Endodermal cell (in vitro differentiated cells): Measurements from ENCODE around the gene CIBAR2. TPM values are rescaled to one million over a fixed set of nuclear protein-coding genes. Genes with fewer than 3 reads are reported as not detected.

Experiments
- DNase-seq: peaks from one replicate; pipeline ENCODE4 v3.0.0-alpha.2; 2017
- H3K27ac ChIP-seq: 2 replicates; pipeline ENCODE4 v1.5.1; 2013; ENCODE audit warnings: mild to moderate bottlenecking, low read depth, low read length, moderate library complexity
- H3K27me3 ChIP-seq: 2 replicates; pipeline ENCODE4 v1.6.1; 2013; ENCODE audit warnings: mild to moderate bottlenecking, low read length, moderate library complexity; ENCODE audit not compliant: insufficient read depth, control insufficient read depth, poor library complexity, severe bottlenecking
- H3K36me3 ChIP-seq: 2 replicates; pipeline ENCODE4 v1.7.0; 2013; ENCODE audit warnings: mild to moderate bottlenecking, low read length, moderate library complexity; ENCODE audit not compliant: control insufficient read depth, insufficient read depth
- H3K4me1 ChIP-seq: one replicate; pipeline ENCODE4 v1.7.0; 2013; ENCODE audit warnings: low read length; ENCODE audit not compliant: control insufficient read depth, insufficient read depth
- H3K4me3 ChIP-seq: 2 replicates; pipeline ENCODE4 v1.5.1; 2013; ENCODE audit warnings: mild to moderate bottlenecking, low read length, moderate library complexity
- H3K9ac ChIP-seq: 2 replicates; pipeline ENCODE4 v1.6.1; 2013; ENCODE audit warnings: mild to moderate bottlenecking, low read length, moderate library complexity; ENCODE audit not compliant: poor library complexity, severe bottlenecking; ENCODE audit errors: extremely low read depth
- H3K9me3 ChIP-seq: 2 replicates; pipeline ENCODE4 v1.6.1; 2013; ENCODE audit warnings: mild to moderate bottlenecking, low read length, moderate library complexity; ENCODE audit not compliant: control insufficient read depth
- H3K27ac Mint-ChIP-seq: 2 replicates; pipeline ENCODE4 v1.8.0; 2020; ENCODE audit warnings: mixed read lengths
- H3K27me3 Mint-ChIP-seq: 2 replicates; pipeline ENCODE4 v1.8.0; 2021; ENCODE audit warnings: mild to moderate bottlenecking, mixed read lengths; ENCODE audit not compliant: insufficient read depth
- H3K36me3 Mint-ChIP-seq: 2 replicates; pipeline ENCODE4 v1.8.0; 2020; ENCODE audit warnings: low read depth, mixed read lengths
- H3K4me1 Mint-ChIP-seq: 2 replicates; pipeline ENCODE4 v1.8.0; 2020; ENCODE audit warnings: mixed read lengths
- H3K4me3 Mint-ChIP-seq: 2 replicates; pipeline ENCODE4 v1.8.0; 2020; ENCODE audit warnings: mild to moderate bottlenecking, moderate library complexity, mixed read lengths
- H3K9me3 Mint-ChIP-seq: 2 replicates; pipeline ENCODE4 v1.8.0; 2020; ENCODE audit warnings: mild to moderate bottlenecking, mixed read lengths
- WGBS, 2 experiments: methylation state at CpG; one replicate each; pipeline versions ENCODE4 v1.1.5 to v1.1.7; 2013; ENCODE audit warnings: missing lambda C conversion rate in 2 of 2, mixed read lengths in 1 of 2; ENCODE audit not compliant: insufficient coverage in 1 of 2, insufficient read length in 1 of 2; 5-methylcytosine and 5-hydroxymethylcytosine counted together
- total RNA-seq, 2 donors: library from RNA; stranded (reverse); fragmentation: NEBNext Ultra II Directional in 1 of 2; extraction: Animal tissue kit (Norgen Biotek cat#: 25700) in 1 of 2; gene quantifications; 2 replicates in 1 of 2; 3 replicates in 1 of 2; pipeline ENCODE4 v1.2.1, GENCODE V29; 2021
- TF ChIP-seq, protein P1 (sequence below): fragments of 200-600 bp; sonication (generic); conservative IDR thresholded peaks from 2 replicates; pipeline ENCODE4 v1.5.0; 2021; ENCODE audit warnings: antibody characterized with exemption, mild to moderate bottlenecking

The CIBAR2 gene
- total RNA-seq, 2 donors from 2014 or later, result not detected

DNA sequence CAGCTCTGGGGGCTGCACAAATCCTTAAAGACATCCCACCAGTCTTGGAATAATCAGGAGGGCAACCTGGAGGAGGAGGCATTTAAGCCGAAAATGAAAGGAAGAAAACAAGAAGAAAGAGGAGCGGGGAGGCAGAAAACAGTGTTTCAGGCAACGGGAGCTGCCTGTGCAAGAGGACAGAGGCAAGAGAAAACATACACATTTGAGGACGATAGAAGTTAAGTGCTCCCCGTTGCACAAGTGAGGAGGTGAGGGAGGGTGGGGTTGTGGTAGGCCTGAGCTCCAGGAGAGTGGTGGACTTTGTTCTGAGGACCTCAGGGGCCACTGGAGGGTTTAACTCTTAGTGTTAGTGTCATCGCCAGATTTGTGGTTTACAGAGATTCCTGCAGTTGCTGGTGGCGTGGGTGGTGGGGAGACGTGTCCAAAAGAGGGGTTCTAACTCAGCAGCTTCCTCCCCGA is 27.6 kb upstream of the CIBAR2 start:
- Mint-ChIP-seq H3K27me3 (peaks cover 7% of the 10 kb centered on the region), H3K27ac (peak overlapping the region; percentile 55), H3K9me3 (peaks cover 2% of the 10 kb centered on the region), H3K4me1 (peaks cover 4% of the 10 kb centered on the region), H3K4me3 (no peak overlapping the region), H3K36me3 (no peaks in the 10 kb centered on the region)
- TF ChIP-seq, protein P1, sequence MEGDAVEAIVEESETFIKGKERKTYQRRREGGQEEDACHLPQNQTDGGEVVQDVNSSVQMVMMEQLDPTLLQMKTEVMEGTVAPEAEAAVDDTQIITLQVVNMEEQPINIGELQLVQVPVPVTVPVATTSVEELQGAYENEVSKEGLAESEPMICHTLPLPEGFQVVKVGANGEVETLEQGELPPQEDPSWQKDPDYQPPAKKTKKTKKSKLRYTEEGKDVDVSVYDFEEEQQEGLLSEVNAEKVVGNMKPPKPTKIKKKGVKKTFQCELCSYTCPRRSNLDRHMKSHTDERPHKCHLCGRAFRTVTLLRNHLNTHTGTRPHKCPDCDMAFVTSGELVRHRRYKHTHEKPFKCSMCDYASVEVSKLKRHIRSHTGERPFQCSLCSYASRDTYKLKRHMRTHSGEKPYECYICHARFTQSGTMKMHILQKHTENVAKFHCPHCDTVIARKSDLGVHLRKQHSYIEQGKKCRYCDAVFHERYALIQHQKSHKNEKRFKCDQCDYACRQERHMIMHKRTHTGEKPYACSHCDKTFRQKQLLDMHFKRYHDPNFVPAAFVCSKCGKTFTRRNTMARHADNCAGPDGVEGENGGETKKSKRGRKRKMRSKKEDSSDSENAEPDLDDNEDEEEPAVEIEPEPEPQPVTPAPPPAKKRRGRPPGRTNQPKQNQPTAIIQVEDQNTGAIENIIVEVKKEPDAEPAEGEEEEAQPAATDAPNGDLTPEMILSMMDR, result no peak
- no peak for DNase-seq
- Histone ChIP-seq H3K4me3 (no peak overlapping the region), H3K27ac (no peak overlapping the region), H3K9ac (no peak overlapping the region), H3K36me3 (no peaks in the 10 kb centered on the region), H3K4me1 (no peaks in the 10 kb centered on the region), H3K9me3 (no peaks in the 10 kb centered on the region), H3K27me3 (no peaks in the 10 kb centered on the region)
- 88 to 100% methylated on average over 4 to 9 of the region's 9 CpGs for WGBS, 2 experiments

DNA sequence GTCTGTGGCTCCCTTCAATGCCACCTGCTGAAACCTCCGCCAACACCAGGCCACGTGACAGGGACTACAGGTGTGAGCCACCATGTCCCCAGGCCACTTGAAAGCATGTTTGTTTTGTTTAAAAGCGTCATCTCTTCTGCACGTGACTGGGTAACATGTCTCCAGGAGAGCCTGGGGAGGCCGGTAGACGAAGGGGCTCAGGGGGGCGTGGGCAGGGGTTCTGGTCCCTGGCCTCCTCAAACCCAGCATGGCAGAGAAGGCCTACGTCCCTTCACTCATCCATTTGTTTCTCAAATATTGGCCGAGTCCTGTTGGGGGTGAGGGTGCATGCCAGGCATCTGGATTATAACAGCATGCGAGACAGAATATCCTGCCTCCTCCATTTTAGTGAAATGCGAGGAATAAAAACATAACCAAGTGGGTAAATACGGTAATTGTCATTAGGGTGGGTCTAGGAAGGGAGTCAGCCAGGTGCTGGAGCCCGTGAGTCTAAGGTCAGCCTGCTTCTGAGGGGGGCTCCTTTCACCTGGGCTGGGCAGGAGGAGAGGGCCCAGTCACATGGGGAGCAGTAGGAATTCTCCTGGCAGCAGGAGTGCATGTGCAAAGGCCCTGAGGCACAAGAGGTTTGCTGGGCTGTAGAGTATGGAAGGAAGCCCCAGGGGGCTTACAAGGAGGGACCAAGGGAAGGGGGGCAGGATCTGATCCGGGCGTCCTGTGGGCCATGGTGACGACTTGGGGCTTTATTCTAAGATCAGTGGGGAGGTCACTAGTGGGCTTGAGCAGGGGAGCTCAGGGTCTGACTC is 26.8 kb upstream of the CIBAR2 start:
- no peak overlapping the region for H3K4me3 Mint-ChIP-seq
- H3K4me1 Mint-ChIP-seq, result peaks cover 4% of the 10 kb centered on the region
- no peak overlapping the region for H3K4me3 ChIP-seq
- no peaks in the 10 kb centered on the region for H3K4me1 ChIP-seq
- H3K36me3 Mint-ChIP-seq, result no peaks in the 10 kb centered on the region
- H3K9me3 ChIP-seq, result no peaks in the 10 kb centered on the region
- no peaks in the 10 kb centered on the region for H3K36me3 ChIP-seq
- DNase-seq, result no peak
- TF ChIP-seq, protein P1, result no peak
- H3K9ac ChIP-seq, result no peak overlapping the region
- H3K27me3 Mint-ChIP-seq, result peaks cover 9% of the 10 kb centered on the region
- no peak overlapping the region for H3K27ac ChIP-seq
- no peak overlapping the region for H3K27ac Mint-ChIP-seq
- no peaks in the 10 kb centered on the region for H3K27me3 ChIP-seq
- H3K9me3 Mint-ChIP-seq, result peaks cover 2% of the 10 kb centered on the region
- WGBS, 2 experiments, result 90 to 94% methylated on average over 9 to 16 of the region's 16 CpGs

DNA sequence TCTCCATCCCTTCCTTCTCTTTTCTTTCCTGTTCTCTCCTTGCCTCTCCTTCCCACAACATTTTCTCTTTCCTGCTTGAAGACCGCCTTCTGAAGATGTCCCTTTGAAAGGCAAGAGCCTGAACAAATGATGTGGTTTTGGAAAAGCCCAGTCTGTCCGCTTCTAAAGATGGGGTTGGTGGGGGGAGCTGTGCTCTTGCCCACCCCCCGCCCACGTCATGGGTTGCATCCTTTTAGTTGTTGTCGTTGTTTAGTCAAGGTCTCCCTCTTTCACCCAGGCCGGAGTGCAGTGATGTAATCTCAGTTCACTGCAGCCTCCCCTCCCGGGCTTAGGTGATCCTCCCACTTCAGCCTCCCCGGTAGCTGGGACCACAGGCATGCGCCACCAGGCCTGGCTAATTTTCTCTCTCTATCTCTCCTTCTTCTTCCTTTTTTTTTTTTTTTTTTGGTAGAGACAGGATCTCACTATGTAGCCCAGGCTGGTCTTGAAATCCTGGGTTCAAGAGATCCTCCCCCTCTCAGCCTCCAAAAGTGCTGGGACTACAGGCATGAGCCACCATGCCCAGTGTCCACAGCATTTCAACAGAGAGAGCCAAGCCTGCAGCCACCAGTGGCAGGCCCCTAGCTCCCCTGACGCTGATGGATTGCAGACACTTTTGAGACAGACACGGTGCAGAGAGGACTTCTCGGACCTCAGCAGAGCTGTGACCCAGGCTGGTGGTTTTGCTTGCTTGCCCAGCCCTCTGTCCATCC is 26.0 kb upstream of the CIBAR2 start:
- Histone ChIP-seq H3K36me3 (no peaks in the 10 kb centered on the region), H3K27ac (no peak overlapping the region), H3K27me3 (no peaks in the 10 kb centered on the region), H3K9me3 (no peaks in the 10 kb centered on the region), H3K9ac (no peak overlapping the region), H3K4me3 (no peak overlapping the region), H3K4me1 (no peaks in the 10 kb centered on the region)
- Mint-ChIP-seq H3K27ac (no peak overlapping the region), H3K27me3 (peaks cover 10% of the 10 kb centered on the region), H3K36me3 (no peaks in the 10 kb centered on the region), H3K4me1 (peaks cover 1% of the 10 kb centered on the region), H3K4me3 (no peak overlapping the region), H3K9me3 (peaks cover 2% of the 10 kb centered on the region)
- no peak for DNase-seq
- WGBS, 2 experiments, result 91 to 93% methylated on average over 6 to 12 of the region's 12 CpGs
- TF ChIP-seq, protein P1, result no peak
